Coronary artery (tissue), 2 donors: ENCODE measurements around the gene MYOM1.

Experiments
- DNase-seq: peaks from one replicate; pipeline ENCODE4 v3.0.0-alpha.2; 2017; ENCODE audit warnings: low spot score
- H3K27ac ChIP-seq, 2 donors: fragments of 200-600 bp; sonication (generic); one replicate each; pipeline ENCODE4 v1.5.1; 2016 to 2019
- H3K4me3 ChIP-seq: fragments of 200-600 bp; sonication (generic); 2 replicates; pipeline ENCODE4 v1.5.1; 2016; ENCODE audit warnings: mild to moderate bottlenecking, moderate library complexity
- CTCF ChIP-seq: fragments of 200-600 bp; sonication (generic); IDR thresholded peaks from one replicate; pipeline ENCODE4 v1.5.1; 2019; ENCODE audit warnings: antibody characterized with exemption

Gene MYOM1

DNA sequence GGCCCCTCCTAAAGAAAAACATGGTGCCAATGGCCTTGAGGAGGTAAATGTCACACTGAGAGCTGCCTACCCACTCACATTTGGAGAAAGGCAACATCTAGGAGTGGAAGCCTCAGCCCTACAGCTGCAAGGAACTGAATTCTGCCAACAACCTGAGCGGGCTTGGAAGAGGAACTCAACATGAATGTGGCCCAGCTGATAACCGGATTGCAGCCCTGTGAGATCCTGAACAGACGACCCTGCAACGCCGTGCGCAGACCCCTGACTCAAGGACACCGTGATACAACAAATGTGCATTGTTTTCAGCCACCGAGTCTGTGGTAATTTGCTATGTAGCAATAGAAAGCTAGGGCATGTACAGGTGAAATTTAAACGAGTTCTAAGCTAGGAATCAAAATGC lies 99.4 kb downstream of the MYOM1 start:
- TF ChIP-seq CTCF: no peak
- H3K4me3 ChIP-seq: no peak overlapping the region
- H3K27ac ChIP-seq: no peak overlapping the region
- no peak for DNase-seq

- DNase-seq: no peak
- no peak overlapping the region for H3K4me3 ChIP-seq
- no peak overlapping the region for H3K27ac ChIP-seq
- TF ChIP-seq CTCF: no peak
Observed at GRCh38 chr18:3119401-3120341, 100.1 kb downstream of the MYOM1 start.

DNA sequence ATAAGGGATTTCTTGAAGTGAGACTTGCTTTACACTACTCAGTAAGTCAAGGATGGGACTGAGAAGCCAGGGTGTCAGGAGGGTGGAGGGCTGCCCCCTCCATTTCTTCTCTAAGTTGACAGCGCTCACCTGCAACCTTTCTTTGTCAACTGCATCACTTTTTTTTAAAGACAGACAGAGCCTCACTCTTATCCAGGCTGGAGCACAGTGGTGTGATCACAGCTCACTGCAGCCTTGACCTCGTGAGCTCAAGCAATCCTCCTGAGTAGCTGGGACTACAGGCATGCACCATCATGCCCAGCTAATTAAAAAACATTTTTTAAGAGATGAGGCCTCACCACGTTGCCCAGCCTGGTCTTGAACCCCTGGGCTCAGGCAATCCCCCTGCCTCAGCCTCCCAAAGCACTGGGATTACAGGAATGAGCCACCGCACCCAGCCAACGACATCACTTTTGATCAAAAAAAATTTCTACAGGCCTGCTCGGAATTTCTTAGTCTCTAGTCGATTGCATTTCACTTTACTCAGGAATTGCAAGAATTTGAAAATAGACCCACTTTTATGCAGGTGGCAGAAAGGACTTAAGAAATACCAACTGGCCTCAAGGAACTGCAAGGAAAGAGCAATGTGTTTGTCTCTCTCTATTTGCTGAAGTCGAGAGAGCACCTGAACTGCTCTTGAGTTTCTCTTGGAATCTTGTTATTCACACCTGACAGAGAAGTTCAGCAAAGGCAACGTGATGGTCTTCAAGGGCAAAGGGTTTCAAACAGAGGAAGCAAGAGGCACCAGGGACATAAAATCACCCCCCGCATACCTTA lies 101.4 kb downstream of the MYOM1 start:
- Histone ChIP-seq H3K27ac (no peak overlapping the region), H3K4me3 (no peak overlapping the region)
- no peak for DNase-seq
- TF ChIP-seq CTCF: no peak

- no peak for TF ChIP-seq CTCF
- Histone ChIP-seq H3K4me3 (no peak overlapping the region), H3K27ac (no peak overlapping the region)
- no peak for DNase-seq
Observed at GRCh38 chr18:3117493-3118192, 102.1 kb downstream of the MYOM1 start.

GRCh38 chr18:3115447-3116030 lies 104.2 kb downstream of the MYOM1 start:
- DNase-seq: no peak
- no peak overlapping the region for H3K4me3 ChIP-seq
- no peak for TF ChIP-seq CTCF
- no peak overlapping the region for H3K27ac ChIP-seq

GRCh38 chr18:3114451-3114850 lies 105.3 kb downstream of the MYOM1 start:
- Histone ChIP-seq H3K4me3 (no peak overlapping the region), H3K27ac (no peak overlapping the region)
- no peak for DNase-seq
- no peak for TF ChIP-seq CTCF
